HG02938 (cell line): ENCODE data around the gene DENND1B.
"Not testable (repeated sequence)": the region's sequence is repeated elsewhere in the genome, so short reads cannot be mapped to it uniquely, and the experiment has no call there.

Experiments used
- ATAC-seq: cut with Tn5 transposase; IDR thresholded peaks from one replicate; pipeline ENCODE4 v1.9.1; 2021; ENCODE audit warnings: mild to moderate bottlenecking, moderate library complexity; ENCODE audit not compliant: unreplicated experiment

Gene DENND1B

DNA sequence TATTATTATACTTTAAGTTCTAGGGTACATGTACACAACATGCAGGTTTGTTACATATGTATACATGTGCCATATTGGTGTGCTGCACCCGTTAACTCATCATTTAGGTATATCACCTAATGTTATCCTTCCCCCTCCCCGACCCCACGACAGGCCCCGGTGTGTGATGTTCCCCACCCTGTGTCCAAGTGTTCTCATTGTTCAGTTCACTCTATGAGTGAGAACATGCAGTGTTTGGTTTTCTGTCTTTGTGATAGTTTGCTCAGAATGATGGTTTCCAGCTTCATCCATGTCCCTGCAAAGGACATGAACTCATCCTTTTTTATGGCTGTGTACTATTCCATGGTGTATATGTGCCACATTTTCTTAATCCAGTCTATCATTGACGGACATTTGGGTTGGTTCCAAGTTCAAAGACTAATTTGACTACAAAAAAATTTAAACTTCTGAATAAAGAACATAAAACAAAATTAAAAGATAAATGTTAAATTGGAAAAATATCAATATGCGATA lies 22.6 kb downstream of the DENND1B start:
- not testable (repeated sequence) for ATAC-seq

- no peak for ATAC-seq
Measured at GRCh38 chr1:197750366-197750765, 24.9 kb downstream of the DENND1B start.

DNA sequence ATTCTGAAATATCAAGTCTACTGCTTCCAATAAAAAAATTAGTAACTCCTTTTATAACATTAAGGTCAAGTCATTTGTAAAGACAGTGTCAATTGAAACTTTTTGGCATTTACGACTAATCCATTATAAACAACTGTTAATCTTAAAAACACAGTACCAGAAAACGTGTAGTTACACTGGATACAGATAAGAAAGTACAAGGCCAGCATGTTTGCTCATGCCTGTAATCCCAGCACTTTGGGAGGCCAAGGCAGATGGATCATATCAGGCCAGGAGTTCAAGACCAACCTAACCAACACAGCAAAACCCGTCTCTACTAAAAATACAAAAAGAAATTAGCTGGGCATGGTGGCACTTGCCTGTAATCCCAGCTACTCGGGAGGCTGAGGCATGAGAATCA lies 29.4 kb downstream of the DENND1B start:
- no peak for ATAC-seq

DNA sequence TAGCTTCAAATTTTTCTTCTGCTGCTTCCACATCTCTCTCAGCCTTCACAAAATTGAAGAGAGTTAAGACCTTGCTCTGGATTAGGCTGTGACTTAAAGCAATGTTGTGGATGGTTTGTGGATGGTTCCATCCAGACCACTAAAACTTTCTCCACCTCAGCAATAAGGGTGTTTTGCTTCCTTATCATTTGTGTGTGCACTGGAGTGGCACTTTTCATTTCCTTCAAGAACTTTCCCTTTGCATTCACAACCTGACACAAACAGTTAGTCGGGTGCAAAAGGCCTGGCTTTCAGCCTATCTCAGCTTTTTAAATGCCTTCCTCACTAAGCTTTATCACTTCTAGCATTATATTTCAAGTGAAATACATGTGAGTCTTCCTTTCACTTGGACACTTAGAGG lies 30.3 kb downstream of the DENND1B start:
- no peak for ATAC-seq

- no peak for ATAC-seq
Measured at GRCh38 chr1:197743578-197743977, 31.7 kb downstream of the DENND1B start.

DNA sequence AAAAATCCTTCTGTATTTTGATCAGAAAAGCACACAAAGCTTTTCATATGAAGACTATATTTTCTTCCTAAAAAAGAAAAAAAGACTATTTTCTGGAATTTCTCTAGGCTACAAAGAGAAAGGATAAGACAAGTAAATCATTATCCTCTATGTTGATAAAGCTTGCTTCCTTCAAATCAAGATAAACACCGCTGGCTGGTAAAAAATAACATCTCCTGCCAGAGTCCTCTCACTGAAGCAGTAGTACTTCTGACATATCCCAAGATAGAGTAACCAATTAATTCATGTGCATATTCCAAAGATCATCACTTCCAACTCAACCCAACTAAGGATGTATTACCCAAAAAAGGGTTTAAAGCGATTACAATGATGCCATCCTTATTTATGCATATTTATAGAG lies 34.3 kb downstream of the DENND1B start:
- no peak for ATAC-seq

DNA sequence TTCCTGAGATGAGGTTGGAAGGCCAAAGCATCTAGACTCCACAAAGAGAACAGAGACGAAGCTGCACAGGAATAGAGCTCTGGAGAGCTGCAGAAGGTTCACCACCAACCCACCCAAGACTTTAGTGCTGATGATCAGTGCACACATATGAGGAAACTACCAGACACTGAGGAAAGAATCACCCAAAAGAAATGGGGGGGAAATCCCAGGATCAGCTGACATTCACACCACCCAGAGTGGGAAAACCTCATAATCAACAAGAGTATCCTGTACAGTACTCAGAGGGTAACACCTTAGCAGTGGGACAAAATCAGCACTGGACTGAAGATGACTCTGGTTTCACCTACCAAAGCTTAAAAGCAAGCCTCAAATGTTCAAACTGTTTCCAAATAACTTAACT lies 36.4 kb downstream of the DENND1B start:
- ATAC-seq, result no peak

DNA sequence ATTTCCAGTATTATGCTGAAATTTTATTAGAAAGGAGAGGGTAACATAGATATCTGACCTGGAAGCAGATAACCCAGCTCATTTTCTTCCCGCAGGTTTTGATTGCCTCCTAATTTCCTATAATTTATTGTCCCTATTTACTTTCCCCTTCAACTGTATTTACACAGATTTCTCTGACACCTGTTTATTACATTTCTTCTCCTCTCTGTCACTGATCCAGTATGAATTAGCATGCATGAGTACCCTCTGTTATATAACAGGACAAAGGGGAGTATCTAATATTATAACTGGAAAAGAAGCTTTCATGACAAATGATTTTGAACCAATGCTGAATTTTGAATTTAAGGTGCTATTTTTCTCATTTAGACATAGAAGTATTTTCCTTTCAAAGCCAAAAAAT lies 37.4 kb downstream of the DENND1B start:
- no peak for ATAC-seq

DNA sequence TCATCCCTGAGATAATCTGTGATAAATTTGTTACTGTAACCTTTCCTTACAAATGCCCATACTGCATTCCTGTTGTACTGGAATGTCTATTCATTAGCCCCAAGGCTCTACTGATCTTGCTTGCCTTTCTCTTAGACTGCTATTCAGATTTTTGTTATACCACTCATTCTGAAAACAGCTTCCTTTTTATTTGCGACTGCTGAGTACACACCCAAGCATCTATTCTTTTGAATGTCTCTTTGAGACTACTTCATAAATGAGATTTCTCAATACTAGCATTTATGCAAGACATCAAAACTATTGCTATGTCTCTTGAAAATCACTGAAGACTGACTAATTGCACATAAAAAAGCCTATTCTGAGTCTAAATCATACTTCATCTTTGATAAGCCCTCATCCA lies 38.6 kb downstream of the DENND1B start:
- ATAC-seq, result no peak

GRCh38 chr1:197735461-197735860 lies 39.8 kb downstream of the DENND1B start:
- ATAC-seq, result no peak

DNA sequence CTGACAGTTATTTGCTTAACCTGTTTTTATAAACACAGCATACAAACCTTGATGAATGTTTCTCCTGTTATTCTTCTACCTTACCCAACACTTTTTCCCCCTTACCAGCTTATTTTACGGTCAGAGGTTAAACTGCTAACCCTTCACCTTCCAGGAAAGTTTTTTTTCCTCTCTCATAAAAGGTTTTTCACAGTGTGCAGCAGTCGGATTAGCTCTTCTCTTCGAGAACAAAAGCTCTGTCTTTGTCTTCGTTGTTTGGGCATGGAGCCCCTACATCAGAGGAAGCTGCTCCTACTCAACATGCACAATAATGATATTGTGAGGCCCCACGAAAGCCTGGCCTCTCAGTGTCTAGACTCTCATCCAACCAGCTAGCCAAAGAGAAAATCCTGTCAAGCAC lies 42.0 kb downstream of the DENND1B start:
- no peak for ATAC-seq

DNA sequence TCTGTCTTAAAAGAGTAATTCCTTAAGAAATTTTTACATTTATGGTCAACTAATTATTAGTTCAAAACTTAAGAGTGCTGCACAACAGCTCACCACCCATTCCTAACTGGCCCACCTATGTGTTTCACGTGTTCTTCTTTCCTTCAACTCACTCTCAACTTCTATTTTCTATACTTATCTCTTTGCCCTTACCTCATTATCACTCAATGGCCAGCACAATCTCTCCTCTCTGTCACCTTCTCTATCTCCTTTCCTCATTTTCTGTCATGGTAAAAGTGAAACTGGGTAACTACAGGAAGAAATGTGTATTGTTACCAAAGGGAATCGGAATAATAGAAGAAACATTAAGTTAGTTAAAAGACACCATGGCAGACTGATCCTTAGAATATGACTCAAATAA lies 43.1 kb downstream of the DENND1B start:
- no peak for ATAC-seq

DNA sequence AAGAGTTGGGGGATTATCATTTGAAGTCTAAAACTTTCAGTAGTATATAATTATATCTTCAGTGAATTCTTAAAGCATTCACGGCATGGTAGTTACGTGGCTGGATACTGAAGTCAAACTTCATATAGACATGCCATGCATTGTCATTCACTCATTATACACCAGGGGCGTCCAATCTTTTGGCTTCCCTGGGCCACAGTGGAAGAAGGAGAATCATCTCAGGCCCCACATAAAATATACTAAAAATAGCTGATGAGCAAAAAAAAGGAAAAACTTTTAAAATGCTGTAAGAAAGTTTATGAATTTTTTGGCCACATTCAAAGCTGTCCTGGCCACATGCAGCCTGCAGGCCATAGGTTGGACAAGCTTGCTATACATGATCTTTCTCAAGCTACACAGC lies 43.8 kb downstream of the DENND1B start:
- no peak for ATAC-seq

DNA sequence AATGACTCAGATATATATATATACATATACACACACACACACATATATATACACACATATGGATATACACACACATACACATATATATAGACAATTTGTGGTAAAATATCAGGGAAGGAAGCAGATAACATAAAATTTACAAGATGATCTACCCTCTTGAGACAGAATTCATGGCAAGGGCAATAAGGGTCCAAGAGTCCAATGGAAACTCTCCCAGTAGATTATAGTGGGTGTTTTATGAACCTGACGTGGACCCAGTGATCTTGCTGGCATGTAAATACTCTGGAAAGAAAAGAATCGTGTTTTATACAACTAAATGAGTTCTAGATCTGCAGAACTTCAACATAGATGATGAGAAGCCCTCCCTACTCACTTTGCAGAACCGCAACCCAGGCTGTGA lies 49.3 kb downstream of the DENND1B start:
- no peak for ATAC-seq

- no peak for ATAC-seq
Measured at GRCh38 chr1:197725044-197725443, 50.2 kb downstream of the DENND1B start.

DNA sequence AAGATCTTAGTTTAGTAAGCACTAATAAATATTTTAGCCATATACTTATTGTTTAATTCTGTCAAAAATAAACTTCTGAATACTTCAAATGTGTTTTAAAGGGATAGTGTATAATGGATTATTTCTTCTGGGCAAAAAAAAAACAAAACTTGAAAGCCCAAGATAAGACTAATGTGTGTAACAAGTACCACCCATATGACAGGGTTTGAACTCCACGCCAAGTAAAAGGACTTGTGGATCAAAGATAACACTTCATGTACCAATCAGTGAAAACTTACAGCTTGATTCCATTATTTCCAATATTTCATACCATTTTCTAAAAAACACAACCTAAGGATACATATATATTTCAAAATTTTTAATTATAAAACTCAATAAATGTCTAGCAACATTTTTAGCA lies 59.5 kb downstream of the DENND1B start:
- no peak for ATAC-seq

DNA sequence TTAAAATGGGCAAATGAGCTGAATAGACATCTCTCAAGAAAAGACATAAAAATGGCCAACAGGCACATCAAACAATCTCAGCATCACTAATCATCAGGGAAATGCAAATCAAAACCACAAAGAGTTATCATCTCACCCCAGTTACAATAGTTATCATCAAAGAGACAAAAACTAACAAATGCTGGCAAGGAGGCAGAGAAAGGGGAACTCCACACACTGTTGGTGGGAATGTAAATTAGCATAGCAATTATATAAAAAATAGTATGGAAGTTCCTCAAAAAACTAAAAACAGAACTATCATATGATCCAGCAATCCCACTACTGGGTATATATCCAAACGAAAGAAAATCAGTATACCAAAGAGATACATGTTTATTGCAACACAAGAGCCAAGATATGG lies 68.7 kb downstream of the DENND1B start:
- ATAC-seq, result no peak

DNA sequence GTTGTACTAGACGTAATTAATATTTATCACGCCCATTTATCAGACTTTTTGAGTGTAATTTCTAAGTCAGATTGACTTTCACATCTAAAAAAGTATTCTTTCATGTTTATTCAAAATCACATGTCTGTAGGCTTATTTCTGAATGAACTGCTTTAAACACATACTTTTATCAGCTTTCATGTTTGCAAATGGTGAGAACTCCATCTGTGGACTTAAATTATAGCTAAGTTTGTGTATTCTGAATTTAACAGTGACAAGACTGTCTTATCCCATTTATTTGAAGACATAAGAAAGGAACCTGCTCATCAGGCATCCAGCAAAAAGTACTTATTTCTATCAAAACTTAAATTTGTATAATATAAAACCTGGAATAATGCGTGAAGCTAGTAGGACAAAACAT lies 69.3 kb downstream of the DENND1B start:
- ATAC-seq, result no peak

- ATAC-seq, result not testable (repeated sequence)
Measured at GRCh38 chr1:197700688-197701087, 74.6 kb downstream of the DENND1B start.

GRCh38 chr1:197696372-197696771 lies 78.9 kb downstream of the DENND1B start:
- no peak for ATAC-seq

DNA sequence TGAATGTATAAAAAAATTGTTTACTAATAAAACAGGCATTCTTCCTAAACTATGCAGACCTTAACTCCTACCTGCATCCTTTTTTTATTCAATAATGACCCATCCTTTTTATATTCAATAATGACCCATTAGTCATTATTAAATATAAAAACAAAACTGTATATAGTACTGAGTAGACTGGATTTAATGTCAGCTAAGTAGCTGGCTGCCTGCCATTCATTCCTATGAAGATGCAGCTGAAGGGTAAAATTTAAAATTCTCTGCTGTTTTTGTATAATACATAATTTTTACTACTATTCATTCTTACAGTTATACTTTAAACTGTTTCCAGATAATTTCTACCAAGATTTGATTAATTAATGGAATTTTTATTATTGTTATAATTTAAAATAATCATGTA lies 79.3 kb downstream of the DENND1B start:
- no peak for ATAC-seq

DNA sequence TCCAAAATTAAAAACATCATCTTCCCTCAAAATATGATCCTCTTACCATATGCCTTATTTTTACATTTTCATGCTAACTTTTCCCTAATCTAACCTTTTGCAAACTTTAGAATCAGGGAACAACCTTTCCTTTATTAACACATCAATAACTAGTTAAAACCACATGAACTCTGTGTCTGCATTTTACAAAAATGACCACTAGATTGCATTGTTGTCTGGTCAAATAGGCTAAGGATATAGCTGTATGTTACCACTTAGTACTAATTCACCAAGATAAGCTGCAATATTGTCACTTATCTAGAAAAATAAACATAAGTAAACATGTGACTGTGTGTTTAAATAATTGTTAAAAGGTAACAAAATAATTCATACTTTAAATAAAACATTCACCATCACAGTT lies 82.3 kb downstream of the DENND1B start:
- no peak for ATAC-seq

- no peak for ATAC-seq
Measured at GRCh38 chr1:197691816-197692215, 83.5 kb downstream of the DENND1B start.

- ATAC-seq, result no peak
Measured at GRCh38 chr1:197690074-197690473, 85.2 kb downstream of the DENND1B start.
